HG02759 (cell line): Measurements from ENCODE around the gene TSPEAR.

ENCODE experiments used
- ATAC-seq: cut with Tn5 transposase; IDR thresholded peaks from one replicate; pipeline ENCODE4 v1.9.1; 2021; ENCODE audit warnings: mild to moderate bottlenecking, moderate library complexity; ENCODE audit not compliant: unreplicated experiment

The TSPEAR gene

GRCh38 chr21:44723177-44724131, 12.1 kb upstream of the TSPEAR start:
- no peak for ATAC-seq

GRCh38 chr21:44722731-44723130, 11.4 kb upstream of the TSPEAR start:
- ATAC-seq = no peak

DNA sequence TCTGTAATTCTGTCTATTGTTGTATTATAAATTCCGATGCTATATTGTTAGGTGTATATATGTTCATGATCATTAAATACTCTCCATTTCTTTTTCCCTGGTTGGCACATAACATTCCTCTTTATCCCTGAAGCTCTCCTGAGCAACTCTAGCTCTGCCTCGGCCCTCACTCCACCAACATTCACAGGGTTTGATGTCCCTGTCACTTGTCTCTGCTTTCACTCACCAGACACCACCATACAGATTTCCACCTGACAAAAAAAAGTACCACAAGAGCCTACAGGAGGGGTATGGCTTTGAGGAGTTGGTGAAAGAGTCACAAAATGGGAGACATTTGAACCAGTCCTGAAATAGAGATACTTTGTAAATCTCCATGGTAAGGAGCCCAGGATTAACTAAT, 8.8 kb upstream of the TSPEAR start:
- ATAC-seq = no peak

DNA sequence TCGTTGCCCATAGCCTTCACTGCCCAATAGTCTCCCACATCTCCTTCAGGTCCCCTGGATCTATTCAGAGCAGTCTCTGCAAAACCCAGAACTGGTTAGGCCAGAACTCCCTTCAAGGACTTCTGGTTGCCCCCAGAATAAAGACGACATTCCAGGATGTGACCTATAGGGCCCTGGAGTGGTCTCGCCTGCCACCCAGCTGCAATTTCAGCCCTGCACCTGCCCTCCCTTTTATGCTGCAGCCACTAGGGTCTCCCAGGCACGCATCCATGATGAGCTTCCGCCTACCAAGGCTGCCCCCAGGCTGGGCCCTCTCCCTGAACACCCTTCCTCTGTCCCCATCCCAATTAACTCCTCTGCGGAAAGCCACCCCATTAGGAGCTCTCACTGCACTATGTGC, 7.2 kb upstream of the TSPEAR start:
- no peak for ATAC-seq

GRCh38 chr21:44718093-44718492, 6.7 kb upstream of the TSPEAR start:
- ATAC-seq = no peak

GRCh38 chr21:44716984-44717383, 5.6 kb upstream of the TSPEAR start:
- ATAC-seq = no peak

DNA sequence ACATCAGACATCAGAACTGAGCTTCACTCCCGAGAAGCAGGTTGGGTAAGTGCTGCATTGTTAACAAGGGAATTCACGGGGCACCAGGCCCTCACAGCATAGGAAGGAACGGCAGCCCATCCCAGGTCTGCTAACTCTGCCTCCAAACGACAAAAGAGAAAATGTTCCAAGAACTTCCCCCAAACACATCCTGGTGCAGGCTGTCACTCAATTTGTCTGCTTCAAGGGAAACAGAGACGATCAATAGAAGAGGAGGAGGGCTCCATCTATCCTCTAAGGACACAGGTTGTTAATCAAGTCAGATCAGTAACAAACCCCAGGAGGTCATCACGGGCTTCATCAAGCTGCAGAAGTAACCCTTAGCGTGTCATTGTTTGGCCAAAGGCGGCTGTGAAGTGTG, 3.5 kb upstream of the TSPEAR start:
- ATAC-seq = no peak

DNA sequence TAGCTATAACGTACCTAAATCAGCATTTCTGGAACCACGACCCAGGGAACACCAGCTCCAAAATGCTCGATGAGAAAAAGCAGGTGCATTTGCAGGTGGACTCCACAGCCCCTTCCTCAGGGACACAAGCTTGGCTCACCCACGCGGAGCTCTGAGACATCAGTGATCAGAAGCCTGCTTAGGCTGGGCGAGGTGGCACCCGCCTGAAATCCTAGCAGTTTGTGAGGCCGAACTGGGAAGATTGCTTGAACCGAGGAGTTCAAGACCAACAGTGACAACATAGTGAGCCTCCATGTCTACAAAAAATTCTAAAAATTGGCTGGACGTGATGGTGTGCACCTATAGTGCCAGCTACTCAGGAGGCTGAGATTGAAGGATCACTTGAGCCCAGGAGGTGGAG, 2.5 kb upstream of the TSPEAR start:
- no peak for ATAC-seq

GRCh38 chr21:44713130-44713529, 1.8 kb upstream of the TSPEAR start:
- ATAC-seq = no peak

DNA sequence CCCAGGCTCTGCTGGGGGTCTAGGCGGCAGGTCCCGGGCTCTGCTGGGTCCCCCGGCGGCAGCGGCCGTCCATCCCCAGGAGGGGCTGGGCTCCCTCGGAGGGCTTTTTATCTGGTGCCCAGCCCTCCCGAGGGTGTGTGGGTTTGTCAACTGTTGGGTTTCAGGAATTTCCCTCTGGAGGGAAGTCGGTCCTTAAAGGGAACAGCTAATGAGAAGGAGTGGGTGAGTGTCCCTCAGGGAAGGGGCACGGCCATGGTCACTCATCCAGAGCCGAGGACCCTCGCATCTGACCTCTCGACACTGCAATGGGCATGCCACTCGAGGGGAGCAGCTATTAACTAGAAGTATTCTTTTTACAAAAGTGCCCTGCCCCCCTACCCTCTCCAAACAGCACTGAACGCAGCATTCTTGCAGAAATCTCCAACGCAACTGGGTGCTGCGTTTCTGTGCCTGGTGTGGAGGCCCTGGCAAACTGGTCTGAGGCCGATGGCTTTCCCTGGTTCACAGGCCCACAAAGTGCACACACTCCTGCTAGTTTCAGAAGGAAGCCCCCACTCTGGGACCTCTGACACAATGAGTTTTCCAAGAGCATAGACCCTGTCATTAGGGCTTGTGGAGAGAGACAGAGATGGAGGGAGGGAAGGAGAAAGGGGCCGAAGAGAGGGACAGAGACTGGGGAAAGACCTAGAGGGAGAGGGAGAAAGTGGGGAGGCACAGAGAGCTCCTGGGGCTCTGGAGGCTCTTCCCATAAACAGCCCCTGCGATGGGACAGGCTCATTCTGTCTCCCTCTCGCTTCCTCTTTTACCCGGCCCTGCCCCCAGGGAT, 1.0 kb upstream of the TSPEAR start:
- ATAC-seq = no peak

- ATAC-seq = no peak
Measured at GRCh38 chr21:44710756-44711326, 531 bp downstream of the TSPEAR start.

- ATAC-seq = no peak
Measured at GRCh38 chr21:44710294-44710665, 1.1 kb downstream of the TSPEAR start.

DNA sequence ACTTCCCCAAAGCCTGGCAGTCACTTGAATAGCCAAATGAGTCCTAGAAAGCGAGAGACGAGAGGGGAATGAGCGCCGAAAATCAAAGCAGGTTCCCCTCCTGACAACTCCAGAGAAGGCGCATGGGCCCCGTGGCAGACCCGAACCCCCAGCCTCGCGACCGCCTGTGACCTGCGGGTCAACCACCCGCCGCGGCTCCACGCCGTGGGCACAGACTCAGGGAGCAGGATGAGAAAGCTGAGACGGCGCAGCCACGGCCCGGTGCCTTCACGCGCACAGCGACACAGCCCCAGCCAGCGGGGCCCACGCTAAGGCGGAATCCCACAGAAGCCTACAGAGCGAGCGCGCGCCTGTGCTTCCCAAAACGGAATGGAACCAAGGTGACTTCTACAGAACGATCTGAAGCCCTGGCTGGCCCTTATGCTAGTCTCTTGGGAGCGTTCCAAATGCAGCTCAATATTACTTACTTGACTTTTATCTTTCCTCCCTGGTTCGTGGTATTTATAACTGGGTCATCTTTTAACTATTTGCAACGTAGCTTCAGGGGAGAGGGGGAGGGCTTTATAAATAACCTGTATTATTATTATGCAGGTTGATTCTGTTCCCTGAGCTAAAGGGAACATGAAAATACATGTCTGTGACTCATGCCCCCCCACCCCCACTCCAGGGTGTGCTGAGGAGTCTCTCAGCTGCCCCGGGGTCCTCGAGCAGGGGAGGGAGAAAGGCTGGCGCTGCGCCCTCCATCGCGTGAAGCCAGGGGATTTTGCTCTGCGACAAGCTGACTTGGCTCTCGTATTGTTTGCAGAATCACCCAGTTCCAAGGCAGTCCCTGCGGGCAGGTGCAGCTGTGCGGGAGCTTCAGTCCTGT, 1.7 kb downstream of the TSPEAR start:
- ATAC-seq = no peak

GRCh38 chr21:44708866-44709425, 2.4 kb downstream of the TSPEAR start:
- ATAC-seq = no peak

GRCh38 chr21:44708213-44708865, 3.0 kb downstream of the TSPEAR start:
- ATAC-seq = no peak

GRCh38 chr21:44706706-44707581, 4.4 kb downstream of the TSPEAR start:
- no peak for ATAC-seq

GRCh38 chr21:44706026-44706705, 5.2 kb downstream of the TSPEAR start:
- no peak for ATAC-seq

DNA sequence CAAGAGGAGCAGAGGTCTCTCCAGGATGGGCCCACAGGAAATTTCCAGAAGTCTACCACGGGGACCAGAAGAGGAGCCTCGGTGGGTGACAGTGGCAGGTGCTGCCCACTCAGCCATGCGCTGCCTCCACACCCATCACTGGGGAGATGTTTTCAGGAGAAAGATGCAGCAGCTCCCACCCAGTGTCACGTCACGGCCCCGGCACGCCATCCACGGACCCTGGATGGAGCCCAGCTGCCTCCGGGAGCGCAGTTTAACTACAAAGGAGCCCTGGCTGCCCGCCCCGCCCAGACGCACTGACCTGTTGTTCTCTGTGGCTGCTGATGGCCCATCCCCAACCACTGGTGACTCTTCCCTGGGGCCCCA, 6.8 kb downstream of the TSPEAR start:
- no peak for ATAC-seq
